ENCODE data around the gene CCDC142. TPM values are rescaled to one million over a fixed set of nuclear protein-coding genes. Genes with fewer than 3 reads are reported as not detected.
A peak's percentile ranks its signal among the peaks of the same experiment; 100 is the strongest.

CCDC142 gene
- total RNA-seq, 1 donor from 2014 or later = 28.0 TPM

DNA sequence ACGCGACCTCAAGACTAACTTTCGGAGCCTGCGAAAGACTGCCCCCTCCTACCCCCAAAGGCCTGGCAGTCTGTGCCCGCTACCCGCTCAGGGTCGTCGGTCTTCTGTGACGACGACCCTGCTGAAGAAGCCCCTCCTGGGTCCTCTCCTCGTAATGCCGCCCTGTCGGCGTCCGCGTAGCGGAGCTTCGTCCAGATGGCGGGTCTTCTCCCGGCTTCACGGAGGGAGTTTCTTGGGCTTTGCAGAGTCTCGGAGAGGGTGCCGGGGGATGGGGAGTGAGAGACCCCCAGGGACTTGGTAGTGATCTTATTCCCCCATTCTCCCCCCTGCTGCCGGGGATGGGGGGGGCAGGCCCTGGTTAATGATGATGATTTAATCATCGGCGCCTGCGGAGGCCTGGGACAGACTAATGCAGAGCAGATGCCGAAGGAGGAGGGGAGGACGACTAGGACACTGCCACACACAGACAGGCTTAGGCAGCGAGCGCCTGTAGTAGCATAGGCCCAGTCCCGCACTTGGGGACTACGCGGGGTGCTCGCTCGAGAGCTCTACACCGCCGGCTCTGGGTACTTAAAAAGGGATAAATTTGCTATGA, 25.2 kb upstream of the CCDC142 start:
- TF ChIP-seq, protein P1, sequence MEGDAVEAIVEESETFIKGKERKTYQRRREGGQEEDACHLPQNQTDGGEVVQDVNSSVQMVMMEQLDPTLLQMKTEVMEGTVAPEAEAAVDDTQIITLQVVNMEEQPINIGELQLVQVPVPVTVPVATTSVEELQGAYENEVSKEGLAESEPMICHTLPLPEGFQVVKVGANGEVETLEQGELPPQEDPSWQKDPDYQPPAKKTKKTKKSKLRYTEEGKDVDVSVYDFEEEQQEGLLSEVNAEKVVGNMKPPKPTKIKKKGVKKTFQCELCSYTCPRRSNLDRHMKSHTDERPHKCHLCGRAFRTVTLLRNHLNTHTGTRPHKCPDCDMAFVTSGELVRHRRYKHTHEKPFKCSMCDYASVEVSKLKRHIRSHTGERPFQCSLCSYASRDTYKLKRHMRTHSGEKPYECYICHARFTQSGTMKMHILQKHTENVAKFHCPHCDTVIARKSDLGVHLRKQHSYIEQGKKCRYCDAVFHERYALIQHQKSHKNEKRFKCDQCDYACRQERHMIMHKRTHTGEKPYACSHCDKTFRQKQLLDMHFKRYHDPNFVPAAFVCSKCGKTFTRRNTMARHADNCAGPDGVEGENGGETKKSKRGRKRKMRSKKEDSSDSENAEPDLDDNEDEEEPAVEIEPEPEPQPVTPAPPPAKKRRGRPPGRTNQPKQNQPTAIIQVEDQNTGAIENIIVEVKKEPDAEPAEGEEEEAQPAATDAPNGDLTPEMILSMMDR (IDR thresholded peaks at IDR 0.05; ENCODE audit: partially characterized antibody, unreplicated experiment) = no peak
- peaks cover 8% of the 10 kb centered on the region for H3K36me3 Mint-ChIP-seq (ENCODE audit: unreplicated experiment)
- peaks cover 32% of the 10 kb centered on the region for H3K9me3 Mint-ChIP-seq (ENCODE audit: unreplicated experiment)
- peak overlapping the region; percentile 100 for H3K4me3 Mint-ChIP-seq (ENCODE audit: unreplicated experiment)
- DNase-seq = peak; percentile 81
- H3K27ac Mint-ChIP-seq (ENCODE audit: unreplicated experiment) = peak overlapping the region; percentile 100
- H3K4me1 Mint-ChIP-seq (ENCODE audit: low read depth, unreplicated experiment) = peaks cover 20% of the 10 kb centered on the region
- peaks cover 37% of the 10 kb centered on the region for H3K27me3 Mint-ChIP-seq (ENCODE audit: unreplicated experiment)

DNA sequence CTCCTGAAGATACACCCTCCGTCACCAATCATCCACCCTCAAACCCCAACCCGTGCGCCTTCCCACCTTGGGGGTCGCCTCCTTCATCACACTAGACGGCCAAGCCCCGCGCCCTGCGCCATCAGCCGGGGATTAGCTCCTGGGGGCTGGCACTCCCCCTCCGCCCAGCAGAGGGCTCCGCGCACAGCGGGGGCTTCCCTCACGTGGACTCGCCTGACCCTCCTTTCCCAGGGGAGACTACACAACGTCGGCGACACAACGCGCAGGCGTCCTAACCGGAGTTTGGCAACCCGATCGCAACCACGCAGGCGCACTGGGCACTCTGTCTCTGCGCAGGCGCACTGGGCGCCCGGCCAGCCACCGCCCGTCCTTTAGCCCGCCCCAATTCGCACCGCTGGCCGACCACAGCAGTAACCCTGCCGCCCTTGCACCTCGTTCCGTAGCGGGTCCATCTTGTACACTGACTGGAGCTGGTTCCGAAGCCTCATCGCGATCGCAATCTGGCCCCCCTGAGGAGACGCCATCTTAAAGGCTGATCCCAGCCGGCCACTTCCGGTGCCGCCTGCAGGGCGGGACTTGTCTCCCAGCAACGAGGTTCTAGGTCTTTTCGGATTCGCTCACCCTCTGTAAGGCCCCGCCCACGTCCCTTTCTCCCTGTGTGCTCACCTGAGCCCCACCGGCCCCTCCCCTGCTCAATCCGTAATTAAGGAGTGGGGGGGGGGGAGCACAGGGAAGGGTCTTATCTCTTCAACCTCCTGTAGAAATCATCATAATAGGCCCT, 24.5 kb upstream of the CCDC142 start, which contains the start of gene PCGF1:
Gene PCGF1, minus strand, starts transcription at position 551 of the 781 bp plus-strand sequence. Its CDS starts 27 bp downstream, at position 524.
- Mint-ChIP-seq H3K4me1 (ENCODE audit: low read depth, unreplicated experiment) (peaks cover 17% of the 10 kb centered on the region), H3K27ac (ENCODE audit: unreplicated experiment) (peak within 1 kb of the TSS; percentile 100), H3K9me3 (ENCODE audit: unreplicated experiment) (peaks cover 31% of the 10 kb centered on the region), H3K27me3 (ENCODE audit: unreplicated experiment) (peaks cover 35% of the 10 kb centered on the region), H3K4me3 (ENCODE audit: unreplicated experiment) (peak within 1 kb of the TSS; percentile 100), H3K36me3 (ENCODE audit: unreplicated experiment) (peaks cover 8% of the 10 kb centered on the region)
- peak; percentile 97 for DNase-seq
- TF ChIP-seq, protein P1 (IDR thresholded peaks at IDR 0.05; ENCODE audit: partially characterized antibody, unreplicated experiment) = peak; percentile 60

DNA sequence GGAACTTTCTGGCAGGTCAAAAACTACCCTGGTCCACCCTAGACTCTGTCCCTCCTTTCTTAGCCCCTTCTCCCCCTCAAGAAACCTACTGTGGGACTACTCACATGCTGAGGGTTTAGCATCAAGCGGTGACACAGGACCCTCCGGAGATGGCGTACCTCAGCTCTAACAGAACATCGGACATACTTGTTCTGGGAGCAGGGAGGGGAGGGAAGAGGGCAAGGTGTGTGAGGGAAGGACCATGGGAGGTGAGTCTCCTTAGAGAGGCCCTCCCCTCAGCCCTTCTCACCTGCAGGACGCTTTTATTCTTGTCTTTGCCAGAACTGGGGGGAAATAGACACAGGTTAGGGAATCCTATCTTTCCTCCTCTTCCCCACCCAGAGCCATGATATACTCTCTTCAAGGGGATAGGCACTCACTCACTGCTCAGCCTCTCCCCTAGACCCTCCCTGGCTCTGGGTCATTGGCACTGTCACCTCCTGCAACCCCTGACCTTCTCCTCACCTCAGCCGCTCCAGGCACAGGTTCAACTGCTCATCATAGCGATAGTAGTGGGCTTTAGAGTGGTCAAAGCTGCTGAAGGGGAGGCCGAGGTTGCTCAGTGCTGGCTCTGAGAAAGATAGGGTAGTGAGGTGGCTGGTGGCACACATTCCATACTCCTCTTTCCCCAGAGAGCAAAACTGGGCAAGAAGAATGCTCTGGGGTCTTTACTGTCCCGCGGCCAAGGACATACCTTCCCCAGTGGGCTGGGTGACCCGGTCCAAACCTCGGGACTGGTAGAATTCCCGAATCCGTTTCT, 22.8 kb upstream of the CCDC142 start:
- DNase-seq = no peak
- Mint-ChIP-seq H3K4me3 (ENCODE audit: unreplicated experiment) (peak overlapping the region; percentile 11), H3K27me3 (ENCODE audit: unreplicated experiment) (peaks cover 40% of the 10 kb centered on the region), H3K4me1 (ENCODE audit: low read depth, unreplicated experiment) (peaks cover 23% of the 10 kb centered on the region), H3K36me3 (ENCODE audit: unreplicated experiment) (peaks cover 8% of the 10 kb centered on the region), H3K9me3 (ENCODE audit: unreplicated experiment) (peaks cover 34% of the 10 kb centered on the region), H3K27ac (ENCODE audit: unreplicated experiment) (no peak overlapping the region)
- TF ChIP-seq, protein P1 (IDR thresholded peaks at IDR 0.05; ENCODE audit: partially characterized antibody, unreplicated experiment) = no peak

DNA sequence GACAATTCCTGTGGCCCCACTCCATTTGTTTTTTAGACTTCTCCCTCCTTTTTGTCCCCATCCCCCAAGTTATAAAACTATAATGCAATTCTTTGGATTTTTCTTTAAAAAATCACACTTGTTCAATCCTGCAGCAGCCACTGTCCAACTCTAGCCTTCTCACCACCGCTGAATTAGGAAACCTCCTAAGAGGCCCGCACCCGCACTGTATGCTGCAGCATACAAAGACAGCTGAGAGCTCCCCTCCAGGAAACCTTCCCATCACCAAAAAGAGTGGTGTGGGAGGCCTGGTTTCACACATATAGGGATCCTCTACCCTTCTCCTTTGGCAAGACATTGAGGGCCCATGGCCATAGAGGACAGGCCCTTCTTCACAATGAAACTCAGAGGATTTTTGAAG, 21.8 kb upstream of the CCDC142 start:
- peaks cover 8% of the 10 kb centered on the region for H3K36me3 Mint-ChIP-seq (ENCODE audit: unreplicated experiment)
- H3K4me1 Mint-ChIP-seq (ENCODE audit: low read depth, unreplicated experiment) = peaks cover 23% of the 10 kb centered on the region

More for the DNA sequence above, 21.8 kb upstream of the CCDC142 start:
- TF ChIP-seq, protein P1 (IDR thresholded peaks at IDR 0.05; ENCODE audit: partially characterized antibody, unreplicated experiment) = no peak
- Mint-ChIP-seq H3K4me3 (ENCODE audit: unreplicated experiment) (peak overlapping the region; percentile 66), H3K27me3 (ENCODE audit: unreplicated experiment) (peaks cover 37% of the 10 kb centered on the region), H3K9me3 (ENCODE audit: unreplicated experiment) (peaks cover 32% of the 10 kb centered on the region), H3K27ac (ENCODE audit: unreplicated experiment) (no peak overlapping the region)
- no peak for DNase-seq
